GM21515 (cell line): ENCODE results near the gene GABRR3.

Experiments
- ATAC-seq: cut with Tn5 transposase; IDR thresholded peaks from one replicate; pipeline ENCODE4 v1.9.1; 2021; ENCODE audit not compliant: unreplicated experiment

Gene GABRR3

GRCh38 chr3:98035208-98035607 lies at the start of gene GABRR3:
TSS of gene GABRR3 (minus strand) at chr3:98035315. CDS start at chr3:98034987, 328 bp downstream.
- ATAC-seq: no peak

- ATAC-seq: no peak
These were observed 38.4 kb upstream of the GABRR3 start for GRCh38 chr3:98073486-98073885.

DNA sequence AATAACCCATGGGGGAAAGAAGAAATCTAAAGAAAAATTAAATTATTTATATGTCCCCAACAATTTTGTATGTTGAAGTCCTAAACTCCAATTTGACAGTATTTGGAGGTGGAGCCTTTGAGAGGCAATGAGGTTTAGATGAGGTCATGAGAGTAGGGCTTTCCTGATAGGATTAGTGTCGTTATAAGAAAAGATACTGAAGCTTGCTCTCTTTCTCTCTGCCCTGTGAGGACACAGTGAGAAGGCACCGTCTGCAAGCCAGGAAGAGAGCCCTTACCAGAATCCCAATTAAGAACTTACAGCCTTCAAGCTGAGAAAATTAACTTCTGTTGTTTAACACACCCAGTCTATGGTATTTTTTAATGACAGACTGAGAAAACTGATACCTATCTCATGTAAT lies 35.7 kb upstream of the GABRR3 start:
- ATAC-seq: no peak

DNA sequence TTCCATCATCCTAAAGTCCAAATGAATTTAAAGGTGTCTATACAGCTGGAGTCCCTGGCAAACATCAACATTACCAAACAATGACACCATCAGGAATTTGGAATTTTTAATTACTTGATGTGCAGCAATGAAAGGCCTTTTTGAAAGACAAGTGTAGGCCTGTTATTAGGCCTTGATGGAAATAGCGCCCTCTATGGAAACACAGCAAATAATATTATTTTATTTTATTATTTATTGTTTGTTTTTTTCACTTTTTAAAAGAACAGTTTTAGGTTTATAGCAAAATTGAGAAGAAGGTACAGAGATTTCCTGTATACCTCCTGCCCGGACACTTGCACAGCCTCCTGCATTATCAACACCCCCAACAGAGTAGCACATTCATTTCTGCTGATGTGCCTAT lies 33.7 kb upstream of the GABRR3 start:
- no peak for ATAC-seq

DNA sequence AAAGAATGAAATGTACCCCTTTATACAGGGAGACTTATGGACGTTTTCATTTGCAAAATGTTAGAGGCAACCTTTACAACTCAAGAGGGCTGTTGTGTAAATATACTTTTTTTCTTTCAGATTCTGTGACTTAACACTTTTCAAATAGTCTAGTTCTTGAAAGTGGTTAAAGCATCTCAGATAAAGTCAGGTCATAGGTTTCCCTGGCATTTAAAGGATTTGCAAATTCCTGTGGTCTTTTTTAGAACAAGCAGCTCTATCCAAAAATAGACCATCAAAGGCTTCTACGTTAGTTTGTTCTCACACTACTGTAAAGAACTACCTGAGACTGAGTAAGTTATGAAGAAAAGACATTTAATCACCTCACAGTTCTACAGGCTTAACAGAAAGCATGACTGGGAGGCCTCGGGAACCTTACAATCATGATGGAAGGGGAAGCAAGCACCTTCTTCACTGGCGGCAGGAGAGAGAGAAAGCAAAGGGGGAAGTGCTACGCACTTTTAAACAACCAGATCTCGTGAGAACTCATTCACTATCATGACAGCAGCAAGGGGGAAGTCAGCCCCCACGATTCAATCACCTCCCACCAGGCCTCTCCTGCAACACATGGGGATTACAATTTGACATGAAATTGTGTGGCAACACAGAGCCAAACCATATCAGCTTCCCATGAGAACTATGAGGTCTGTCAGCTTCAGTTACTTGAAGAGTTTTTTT lies 23.3 kb upstream of the GABRR3 start:
- ATAC-seq: no peak

GRCh38 chr3:98057631-98058030 lies 22.5 kb upstream of the GABRR3 start:
- no peak for ATAC-seq

DNA sequence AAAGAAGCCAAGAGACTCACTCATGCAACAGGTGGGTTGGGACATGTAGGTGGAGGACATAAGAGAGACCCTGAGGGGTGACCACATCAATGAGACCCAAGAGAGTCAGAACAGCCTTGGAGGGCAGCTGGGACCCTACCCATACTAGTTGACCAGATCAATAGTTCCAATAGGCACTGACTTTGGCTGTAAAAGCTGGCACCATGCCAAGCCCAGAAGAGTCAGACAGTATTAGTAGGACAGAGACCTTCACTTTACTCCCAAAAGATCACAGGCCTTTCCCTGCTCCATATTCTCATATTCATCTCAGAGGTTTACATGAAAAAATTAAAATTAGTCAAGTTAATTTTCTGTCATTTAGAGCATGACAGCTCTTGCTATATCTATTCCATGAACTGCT lies 20.9 kb upstream of the GABRR3 start:
- ATAC-seq: no peak

DNA sequence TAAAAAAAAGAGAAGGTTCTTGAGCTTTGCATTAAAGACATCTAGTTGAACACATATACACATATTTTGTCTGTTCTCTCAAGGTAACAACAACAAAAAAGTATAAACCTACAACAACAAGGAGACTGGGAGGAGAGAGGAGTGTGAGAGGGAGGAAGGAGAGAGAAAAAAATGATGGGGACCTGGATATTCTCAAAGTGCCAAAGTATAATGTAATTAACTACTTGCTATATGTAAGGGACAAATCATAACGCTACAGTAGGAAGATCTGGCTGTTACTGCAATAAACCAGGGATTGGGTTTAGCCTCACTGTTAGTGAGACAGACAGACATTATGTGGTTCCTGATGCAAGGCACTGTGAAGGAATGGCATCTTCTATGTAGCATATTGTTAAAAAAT lies 14.2 kb upstream of the GABRR3 start:
- ATAC-seq: no peak

DNA sequence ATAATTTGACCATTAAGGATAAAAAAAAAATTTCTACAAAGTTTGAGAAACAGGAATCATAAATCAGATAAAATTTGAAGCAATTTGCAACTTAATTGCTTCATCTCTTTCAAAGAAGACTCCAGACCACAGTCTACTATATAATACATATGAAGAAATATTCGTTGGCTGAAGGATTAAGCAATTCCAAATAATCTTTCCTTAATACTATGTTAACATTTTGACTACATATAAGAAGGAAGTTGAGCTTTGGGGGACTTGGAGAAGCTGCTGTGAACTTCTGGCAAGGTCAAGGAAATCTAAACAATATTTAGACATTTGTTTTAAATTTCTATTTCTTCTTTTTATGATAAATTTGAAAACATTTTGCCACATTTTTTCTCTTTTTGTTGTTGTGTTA lies 13.5 kb upstream of the GABRR3 start:
- no peak for ATAC-seq

GRCh38 chr3:98041350-98041749 lies 6.2 kb upstream of the GABRR3 start:
- no peak for ATAC-seq

DNA sequence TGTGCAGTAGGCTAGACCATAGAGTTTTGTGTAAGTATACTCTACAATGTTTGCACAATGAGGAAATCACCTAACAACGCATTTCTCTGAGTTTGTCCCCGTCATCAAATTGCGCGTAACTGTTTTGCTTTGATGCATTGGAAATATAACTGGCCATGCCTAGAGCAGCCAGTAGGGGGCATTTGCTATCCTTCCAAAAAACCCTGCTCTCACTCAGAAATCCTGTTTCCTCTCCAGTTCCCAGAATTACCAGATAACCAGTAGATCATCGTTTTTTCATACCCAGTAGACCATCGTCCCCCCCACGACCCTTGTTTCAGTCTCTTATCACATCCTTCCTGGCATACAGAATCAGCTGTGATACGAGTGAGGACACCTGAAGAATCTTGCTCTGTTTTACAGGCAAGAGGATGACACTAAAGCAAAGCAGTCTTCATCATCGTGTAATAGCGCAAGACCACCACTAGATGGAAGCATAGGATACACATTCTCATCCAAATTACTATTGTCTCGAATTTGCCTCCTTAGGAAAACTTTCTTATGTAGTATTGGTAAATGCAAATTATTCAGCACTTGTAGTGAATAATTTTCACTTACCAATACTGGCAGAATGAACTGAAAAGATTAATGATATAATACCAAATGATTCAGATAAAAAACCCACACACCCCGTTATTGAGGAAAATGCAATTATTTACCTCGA lies 4.4 kb upstream of the GABRR3 start:
- ATAC-seq: peak; percentile 94

DNA sequence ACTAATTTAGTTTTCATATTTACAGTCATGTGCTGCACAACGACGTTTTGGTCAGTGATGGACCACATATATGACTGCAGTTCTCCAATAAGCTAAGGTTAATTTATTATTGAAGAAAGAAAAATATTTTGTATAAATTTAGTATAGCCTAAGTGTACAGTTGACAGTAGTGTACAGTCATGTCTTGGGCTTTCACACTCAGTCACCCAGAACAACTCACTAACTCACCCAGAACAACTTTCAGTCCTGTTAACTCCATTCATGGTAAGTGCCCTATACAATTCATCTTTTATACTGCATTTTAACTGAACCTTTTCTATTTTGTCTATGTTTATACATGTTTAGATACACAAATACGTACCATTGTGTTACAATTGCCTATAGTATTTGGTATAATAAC lies 3.8 kb upstream of the GABRR3 start:
- ATAC-seq: peak; percentile 12

DNA sequence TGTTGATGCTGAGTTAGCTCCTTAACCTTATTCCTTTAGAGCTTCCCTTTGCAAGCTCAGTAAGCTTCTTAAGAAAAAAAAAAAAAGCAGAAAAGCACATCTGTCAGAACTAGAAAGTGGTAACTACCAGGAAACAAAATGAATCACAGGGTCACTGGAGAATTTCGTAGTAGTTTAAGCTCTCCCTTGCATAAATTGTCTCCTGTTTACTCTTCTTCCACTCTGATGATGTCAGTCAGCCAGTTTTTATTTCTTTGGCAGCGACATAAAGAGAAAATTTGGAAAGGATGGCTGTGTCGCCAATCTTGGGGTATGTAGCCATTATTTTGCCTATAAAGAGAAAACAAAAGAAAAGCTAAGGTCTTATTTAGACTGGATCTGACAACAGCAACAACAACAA lies 3.2 kb upstream of the GABRR3 start:
- ATAC-seq: no peak

- no peak for ATAC-seq
These were observed 629 bp downstream of the GABRR3 start for GRCh38 chr3:98034486-98034885.

DNA sequence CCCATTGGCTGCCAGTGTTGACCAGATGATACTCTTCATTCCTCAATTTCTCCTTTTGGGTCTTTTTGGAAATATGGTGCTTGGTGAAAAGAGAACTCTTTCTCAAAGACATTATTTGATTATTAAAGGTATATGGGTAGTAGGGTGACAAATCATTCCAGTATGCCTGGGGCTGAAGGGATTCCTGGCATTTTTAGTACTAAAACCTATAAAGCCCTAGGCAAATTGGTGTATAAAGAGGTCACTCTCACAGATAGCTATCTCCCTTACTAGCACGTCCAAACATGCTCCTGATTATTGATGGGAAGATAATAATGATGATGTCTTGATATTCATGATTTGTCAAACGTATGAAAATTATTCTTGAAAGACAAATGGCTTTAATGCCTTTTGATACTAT lies 1.1 kb downstream of the GABRR3 start:
- no peak for ATAC-seq

DNA sequence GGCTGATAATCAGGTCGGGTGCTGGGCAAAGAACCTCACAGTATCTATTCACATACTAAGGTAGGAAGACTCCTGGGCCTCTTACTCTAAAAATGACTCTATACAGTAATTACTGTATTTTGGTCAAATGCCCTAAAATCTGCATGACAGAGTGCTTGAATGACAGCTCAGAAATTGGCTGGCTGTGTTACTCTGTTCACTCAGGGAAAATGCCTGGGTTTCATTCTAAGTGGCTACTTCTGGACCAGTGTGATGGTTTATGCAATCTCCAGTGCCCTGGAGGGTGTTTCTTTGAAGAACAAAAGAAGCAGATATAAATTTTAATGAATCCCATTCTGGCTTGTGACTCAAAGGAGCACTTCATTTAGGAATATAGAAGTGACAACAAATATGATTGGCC lies 2.2 kb downstream of the GABRR3 start:
- ATAC-seq: no peak

GRCh38 chr3:98032265-98032664 lies 2.9 kb downstream of the GABRR3 start:
- no peak for ATAC-seq

DNA sequence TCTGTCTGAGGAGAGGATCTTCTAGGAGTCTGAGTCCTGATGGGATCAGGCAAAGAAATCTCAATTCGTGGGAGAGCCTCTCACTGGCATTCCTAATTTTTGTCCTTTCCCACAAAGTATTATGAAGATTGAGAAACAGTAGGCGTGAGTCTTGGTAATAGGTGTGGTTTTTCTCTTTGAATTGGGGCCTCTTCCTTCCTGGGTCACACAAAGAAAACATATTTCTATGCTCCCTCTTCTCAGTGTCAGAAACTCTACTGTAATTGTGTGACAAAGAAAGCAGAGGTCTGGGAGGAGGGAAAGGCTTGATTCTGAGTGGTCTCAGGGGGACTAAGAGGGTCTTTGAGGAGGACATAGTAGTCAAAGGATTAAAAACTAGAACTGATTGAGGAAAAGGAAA lies 6.0 kb downstream of the GABRR3 start:
- no peak for ATAC-seq

DNA sequence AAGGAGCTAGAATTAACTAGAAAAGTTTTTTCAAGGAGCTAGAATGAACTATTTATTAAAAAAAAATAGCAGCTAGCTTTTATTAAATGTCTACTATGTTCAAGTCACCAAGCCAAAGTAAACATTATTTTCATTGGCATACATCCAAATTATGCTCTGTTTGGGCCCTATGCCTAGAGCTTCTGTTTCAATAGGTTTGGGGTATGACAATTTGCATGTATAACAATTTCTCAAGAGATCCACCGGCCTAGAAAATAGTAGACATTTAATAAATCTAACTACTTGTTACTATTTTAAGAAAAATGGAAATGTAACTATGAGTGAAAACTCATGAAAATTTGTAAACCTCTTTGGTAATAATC lies 8.0 kb downstream of the GABRR3 start:
- ATAC-seq: no peak

DNA sequence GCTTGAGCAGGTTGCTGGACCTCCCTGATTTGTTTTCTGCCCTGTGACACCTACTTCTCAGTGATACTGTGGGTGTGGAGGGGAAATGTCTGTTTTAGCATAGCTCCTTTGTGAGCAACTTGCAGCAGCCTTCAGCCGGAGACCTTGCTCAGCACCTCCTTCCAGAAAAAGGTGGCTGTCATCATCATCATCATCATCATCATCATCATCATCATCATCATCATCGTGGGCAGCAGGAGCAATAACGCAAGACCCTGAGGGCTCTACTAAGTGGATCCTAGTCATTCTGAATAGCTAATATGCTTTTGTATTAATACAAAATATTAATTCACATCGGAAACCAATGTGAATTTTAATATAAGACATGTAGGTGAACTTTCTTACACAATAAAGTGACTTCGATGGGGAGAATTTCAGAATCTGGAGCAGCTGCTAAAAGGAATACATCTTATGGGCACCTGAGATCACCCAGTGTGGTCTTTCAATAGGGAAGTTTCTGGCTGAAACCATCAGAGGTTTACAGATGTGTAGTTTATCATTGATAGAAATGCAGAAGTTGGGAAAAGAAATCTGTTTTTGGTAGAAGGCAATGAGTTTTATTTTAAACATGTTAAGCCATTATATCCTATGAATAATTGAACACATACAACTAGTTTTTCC lies 8.6 kb downstream of the GABRR3 start:
- peak; percentile 50 for ATAC-seq

- no peak for ATAC-seq
These were observed 9.6 kb downstream of the GABRR3 start for GRCh38 chr3:98025392-98025945.
